Measurements from ENCODE around the gene SERTM1. TPM values are rescaled to one million over a fixed set of nuclear protein-coding genes. Genes with fewer than 3 reads are reported as not detected.

Gene SERTM1
- total RNA-seq, 1 experiment from 2014 or later, result not detected

- no peak for DNase-seq (ENCODE audit: extremely low read depth, low read depth)
These were observed 35.5 kb downstream of the SERTM1 start for GRCh38 chr13:36709136-36709890.

GRCh38 chr13:36710396-36710795 is 36.6 kb downstream of the SERTM1 start:
- DNase-seq (ENCODE audit: extremely low read depth, low read depth), result no peak

DNA sequence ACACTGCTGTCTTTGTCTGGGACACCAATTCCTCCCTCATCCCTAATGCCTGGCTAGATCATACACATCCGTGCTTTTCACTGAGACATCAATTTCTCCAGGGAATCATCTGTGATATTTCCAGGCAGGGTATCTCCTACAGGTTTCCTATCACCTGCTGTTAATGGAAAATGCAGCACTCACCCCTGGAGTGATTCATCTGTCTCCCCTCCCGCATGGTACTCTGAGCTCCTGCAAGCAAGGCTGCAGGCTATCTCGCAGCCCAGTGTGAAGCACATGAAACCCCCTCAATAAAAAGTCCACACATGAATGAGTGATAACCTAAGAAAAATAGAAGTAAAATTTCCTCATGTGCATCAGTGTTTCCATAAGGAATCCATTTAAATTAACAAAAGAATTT is 38.5 kb downstream of the SERTM1 start:
- DNase-seq (ENCODE audit: extremely low read depth, low read depth), result no peak

- no peak for DNase-seq (ENCODE audit: extremely low read depth, low read depth)
These were observed 39.0 kb downstream of the SERTM1 start for GRCh38 chr13:36712770-36713169.

DNA sequence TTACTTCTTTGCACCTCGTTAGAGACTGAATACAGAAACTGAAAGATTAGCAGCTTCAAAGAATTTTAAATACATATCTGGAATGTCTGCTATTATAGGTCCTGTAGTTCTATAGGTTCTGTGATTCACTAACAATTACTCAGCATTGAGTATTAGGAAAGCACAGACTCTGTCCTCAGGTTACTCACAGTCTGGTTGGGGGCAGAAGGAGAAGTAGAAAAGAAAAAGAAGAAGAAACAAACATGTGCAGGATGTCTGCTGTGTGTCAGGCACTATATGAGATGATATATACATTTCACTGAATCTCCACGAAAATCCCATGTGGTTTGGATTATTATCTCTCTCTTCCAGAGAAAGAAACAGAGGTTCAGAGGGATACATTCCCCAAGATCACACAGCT is 40.1 kb downstream of the SERTM1 start:
- DNase-seq (ENCODE audit: extremely low read depth, low read depth), result no peak

GRCh38 chr13:36715841-36716240 is 42.0 kb downstream of the SERTM1 start:
- no peak for DNase-seq (ENCODE audit: extremely low read depth, low read depth)

DNA sequence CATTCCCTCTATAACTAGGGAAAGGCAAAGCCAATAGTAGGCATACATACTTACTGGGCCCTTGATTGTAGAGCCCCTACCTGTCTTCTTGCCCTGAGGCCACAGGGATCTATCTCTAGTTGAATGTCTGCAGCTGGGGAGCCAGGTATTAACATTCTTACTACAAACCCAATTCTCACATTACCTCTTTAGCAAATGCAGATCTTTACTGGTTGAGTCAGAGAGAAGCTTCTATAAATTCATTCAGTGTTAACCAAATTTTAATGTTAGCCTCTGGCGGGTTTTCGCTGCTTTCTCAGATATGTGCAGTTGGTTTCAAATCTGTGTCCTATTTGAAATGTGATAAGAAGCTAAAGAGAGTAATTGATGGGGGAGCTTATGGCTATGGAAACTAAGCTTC is 43.2 kb downstream of the SERTM1 start:
- DNase-seq (ENCODE audit: extremely low read depth, low read depth), result no peak

GRCh38 chr13:36717966-36718545 is 44.2 kb downstream of the SERTM1 start:
- DNase-seq (ENCODE audit: extremely low read depth, low read depth), result no peak

DNA sequence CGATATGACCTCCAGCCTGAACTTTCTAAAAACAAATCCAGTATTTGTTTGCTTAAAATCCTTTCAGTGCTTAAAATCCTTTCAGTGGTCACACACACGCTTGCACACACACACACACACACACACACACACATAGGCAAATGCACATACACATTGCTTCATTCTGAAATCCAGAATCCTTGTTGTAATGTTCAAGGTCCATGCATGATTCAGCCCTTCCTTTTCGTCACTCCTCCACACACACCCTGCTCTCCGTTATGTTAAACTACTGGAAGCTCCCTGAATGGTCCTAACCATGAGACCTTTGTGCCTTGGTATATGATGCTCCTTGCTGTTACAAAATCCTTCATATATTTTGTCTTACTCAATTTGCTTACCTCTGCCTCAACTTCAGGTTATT is 44.9 kb downstream of the SERTM1 start:
- DNase-seq (ENCODE audit: extremely low read depth, low read depth), result no peak

DNA sequence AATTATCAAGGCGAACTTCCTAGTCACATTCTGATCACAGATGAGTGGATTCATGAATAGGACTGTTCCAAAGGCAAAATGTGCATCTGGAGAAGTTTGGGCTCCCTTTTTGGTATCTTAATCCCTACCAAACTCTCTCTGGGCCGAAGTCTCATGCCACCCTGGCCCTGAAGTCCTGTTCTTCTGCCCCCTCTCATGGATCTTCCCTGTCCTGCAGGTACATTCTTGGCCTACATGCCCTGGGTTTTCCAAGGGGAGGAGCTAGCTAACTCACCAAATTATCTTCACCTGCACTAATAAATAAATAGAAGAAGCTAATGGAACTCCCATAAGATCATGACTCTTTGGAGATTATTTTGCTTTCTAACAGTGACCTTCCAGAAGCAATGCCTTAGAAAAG is 50.3 kb downstream of the SERTM1 start:
- no peak for DNase-seq (ENCODE audit: extremely low read depth, low read depth)

- no peak for DNase-seq (ENCODE audit: extremely low read depth, low read depth)
These were observed 52.1 kb downstream of the SERTM1 start for GRCh38 chr13:36725936-36726335.

- no peak for DNase-seq (ENCODE audit: extremely low read depth, low read depth)
These were observed 54.2 kb downstream of the SERTM1 start for GRCh38 chr13:36728006-36728405.

DNA sequence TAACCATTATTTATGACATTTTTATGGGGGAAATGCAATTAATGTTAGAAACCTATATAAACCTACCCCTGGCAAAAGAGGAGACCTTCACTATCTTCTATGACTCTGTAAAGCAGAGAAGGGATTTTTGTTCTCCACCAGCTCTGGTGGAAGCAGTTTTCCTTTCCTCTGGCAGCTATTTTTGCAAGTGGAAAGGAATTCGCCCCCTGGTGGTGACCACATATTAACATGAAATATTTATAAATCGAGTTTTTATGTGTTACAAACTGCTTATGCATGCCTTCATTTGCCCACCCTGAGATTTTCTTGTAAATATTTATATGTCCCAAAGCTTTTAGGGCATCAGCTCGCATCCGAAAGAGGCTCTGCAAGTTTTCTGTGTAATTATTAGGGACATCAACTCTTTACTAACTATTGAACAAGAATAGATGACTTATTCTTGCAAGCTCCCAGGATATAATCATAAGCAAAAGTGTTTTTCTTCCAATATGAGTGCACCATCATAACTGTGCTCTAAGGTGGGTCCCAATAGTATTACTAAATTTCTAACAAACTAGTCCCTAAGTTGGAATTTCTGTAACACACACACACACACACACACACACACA is 62.4 kb downstream of the SERTM1 start:
- peak; percentile 21 for DNase-seq (ENCODE audit: extremely low read depth, low read depth)

GRCh38 chr13:36737524-36738083 is 63.8 kb downstream of the SERTM1 start:
- DNase-seq (ENCODE audit: extremely low read depth, low read depth), result no peak

DNA sequence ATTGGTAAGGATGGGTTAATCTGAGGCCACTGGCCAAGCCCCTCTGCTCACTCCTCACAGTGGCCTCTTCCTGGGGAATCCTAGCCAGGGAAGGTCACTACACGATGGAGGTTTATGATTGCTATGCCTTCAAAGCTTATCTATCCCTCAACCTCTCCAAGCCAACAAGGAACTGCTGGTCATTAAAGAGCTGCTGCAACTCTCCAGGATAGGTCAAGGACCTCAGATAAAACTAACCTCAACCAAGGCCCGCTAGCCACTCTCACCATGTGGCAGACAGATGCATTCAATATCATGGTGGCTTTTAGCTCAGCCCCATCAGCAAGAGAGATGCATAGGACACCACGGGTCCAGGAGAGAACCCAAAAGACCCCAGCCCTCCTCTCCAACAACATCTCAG is 71.6 kb downstream of the SERTM1 start:
- DNase-seq (ENCODE audit: extremely low read depth, low read depth), result no peak

DNA sequence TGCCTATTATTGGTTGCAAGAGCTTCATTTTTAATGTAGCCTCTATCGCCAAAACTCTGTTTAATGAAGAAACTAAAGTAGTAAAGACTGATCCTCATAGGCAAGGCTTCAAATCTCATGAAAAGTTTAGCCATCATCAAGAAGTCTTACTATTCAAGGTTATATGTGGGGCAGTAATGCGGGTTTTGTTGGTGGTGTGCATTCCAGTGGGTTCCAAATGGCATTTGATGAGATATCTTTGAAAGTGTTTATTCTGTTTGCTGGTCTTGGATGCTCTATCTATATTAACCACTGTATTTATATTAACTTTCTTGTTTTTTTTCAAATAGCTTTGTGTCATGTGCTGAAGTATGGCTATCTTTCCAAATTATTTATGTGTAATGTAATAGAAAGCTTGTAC is 72.2 kb downstream of the SERTM1 start:
- no peak for DNase-seq (ENCODE audit: extremely low read depth, low read depth)

Other genes starting within 250 kb of the SERTM1 start
- 0.89 and 1.5 TPM in 2 replicates for gene CCNA1, start 241.5 kb upstream of the SERTM1 start, total RNA-seq (2014; rRNA removed; shearing (Covaris generic))
- 1.5 and 1.7 TPM in 2 replicates for gene RFXAP, start 145.2 kb downstream of the SERTM1 start, total RNA-seq (2014; rRNA removed; shearing (Covaris generic))
- gene SMAD9, start 246.2 kb downstream of the SERTM1 start, total RNA-seq (2014; rRNA removed; shearing (Covaris generic)), result 1.2 TPM in 2 replicates